ENCODE results near the gene PGM1. TPM values are rescaled to one million over a fixed set of nuclear protein-coding genes. Genes with fewer than 3 reads are reported as not detected.

PGM1 gene
- total and polyA plus RNA-seq, 2 experiments from 2014 or later = 118 to 128 TPM

DNA sequence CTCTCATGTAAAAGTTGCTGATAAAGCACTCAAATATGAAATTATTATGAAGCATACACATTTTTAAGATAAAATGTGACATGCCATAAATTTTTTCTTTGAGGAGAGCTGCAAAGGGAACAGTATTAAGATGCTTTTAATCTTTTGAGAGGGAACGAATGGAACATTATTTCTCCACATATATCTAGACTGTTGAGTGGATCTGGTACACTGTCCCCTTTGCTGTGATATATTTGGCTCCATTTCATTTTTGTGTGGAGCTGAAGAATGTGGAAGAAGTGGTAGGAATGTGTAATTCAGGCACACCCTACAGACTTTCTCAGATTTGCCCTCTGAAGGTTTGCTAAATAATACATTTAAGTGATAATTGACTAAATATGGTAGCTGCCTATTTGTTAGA, 31.7 kb downstream of the PGM1 start:
- no peak overlapping the region for H3K27ac ChIP-seq
- TF ChIP-seq EZH2phosphoT487 (IDR thresholded peaks at IDR 0.05; ENCODE audit: insufficient read depth, low read depth) (no peak), EZH2 (IDR thresholded peaks at IDR 0.05; ENCODE audit: insufficient read depth, poor library complexity, severe bottlenecking) (no peak)
- H4K20me1 ChIP-seq (ENCODE audit: insufficient read depth) = no peaks in the 10 kb centered on the region
- peaks cover 31% of the 10 kb centered on the region; the same call in 1 of the 2 replicates for H3F3A ChIP-seq (ENCODE audit: insufficient read depth)
- no peak overlapping the region for H3K4me3 ChIP-seq
- H3K36me3 ChIP-seq (ENCODE audit: low read depth) = no peaks in the 10 kb centered on the region
- H3K4me1 ChIP-seq (ENCODE audit: insufficient read depth) = peaks cover 33% of the 10 kb centered on the region
- peak; percentile 48 for DNase-seq
- no peaks in the 10 kb centered on the region for H3K9me2 ChIP-seq (ENCODE audit: insufficient read depth)
- H3K9me3 ChIP-seq (ENCODE audit: low read depth) = no peaks in the 10 kb centered on the region
- H3K27me3 ChIP-seq (replicated peaks; ENCODE audit: insufficient read depth) = no peaks in the 10 kb centered on the region
- no peak overlapping the region for H3K9ac ChIP-seq
- 8 to 13% methylated on average over 1 of the region's 1 CpG for WGBS, 2 experiments (ENCODE audit: low coverage in 1 of 2, low lambda C conversion rate in 2 of 2, missing lambda C conversion rate in 2 of 2)
- H3K4me2 ChIP-seq (ENCODE audit: unreplicated experiment) = peak overlapping the region; percentile 59
- H2AFZ ChIP-seq = no peak overlapping the region
- in situ Hi-C loops (cut with MboI) = loop anchor here (10.0 to 25.0 kb wide), 2 partner anchors 510 to 612 kb away; no protein-coding TSS in a partner anchor
- peaks cover 54% of the 10 kb centered on the region for H3K79me2 ChIP-seq (ENCODE audit: insufficient read depth)

DNA sequence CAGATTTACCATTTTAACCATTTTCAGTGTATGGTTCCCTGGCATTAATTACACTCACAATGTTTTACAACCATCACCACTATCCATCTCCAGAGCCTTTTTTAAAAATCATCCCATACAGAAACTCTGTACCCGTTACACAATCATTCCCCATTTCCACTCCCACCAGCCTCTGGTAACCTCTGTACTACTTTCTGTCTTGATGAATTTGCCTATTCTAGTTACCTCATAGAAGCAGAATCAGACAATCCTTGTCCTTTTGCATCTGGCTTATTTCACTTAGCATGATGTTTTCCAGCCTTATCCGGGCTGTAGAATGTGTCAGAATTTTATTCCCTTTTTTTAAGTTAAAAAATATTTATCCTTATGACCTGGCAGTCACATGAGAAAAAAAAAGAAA, 33.0 kb downstream of the PGM1 start:
- no peak for DNase-seq
- no peaks in the 10 kb centered on the region for H4K20me1 ChIP-seq (ENCODE audit: insufficient read depth)
- H3K79me2 ChIP-seq (ENCODE audit: insufficient read depth) = peaks cover 54% of the 10 kb centered on the region
- no peaks in the 10 kb centered on the region for H3K9me2 ChIP-seq (ENCODE audit: insufficient read depth)
- H3K4me2 ChIP-seq (ENCODE audit: unreplicated experiment) = no peak overlapping the region
- no peak overlapping the region for H3K4me3 ChIP-seq
- H3F3A ChIP-seq (ENCODE audit: insufficient read depth) = peaks cover 35% of the 10 kb centered on the region; the same call in 1 of the 2 replicates
- H3K4me1 ChIP-seq (ENCODE audit: insufficient read depth) = peaks cover 46% of the 10 kb centered on the region
- TF ChIP-seq EZH2 (IDR thresholded peaks at IDR 0.05; ENCODE audit: insufficient read depth, poor library complexity, severe bottlenecking) = no peak
- TF ChIP-seq EZH2phosphoT487 (IDR thresholded peaks at IDR 0.05; ENCODE audit: insufficient read depth, low read depth) = no peak
- 65 to 70% methylated on average over 2 of the region's 2 CpGs for WGBS, 2 experiments (ENCODE audit: low coverage in 1 of 2, low lambda C conversion rate in 2 of 2, missing lambda C conversion rate in 2 of 2)
- no peaks in the 10 kb centered on the region for H3K36me3 ChIP-seq (ENCODE audit: low read depth)
- H3K9me3 ChIP-seq (ENCODE audit: low read depth) = no peaks in the 10 kb centered on the region
- H3K9ac ChIP-seq = no peak overlapping the region
- no peaks in the 10 kb centered on the region for H3K27me3 ChIP-seq (replicated peaks; ENCODE audit: insufficient read depth)
- in situ Hi-C loops (cut with MboI) = loop anchor here (10.0 kb wide), 1 partner anchor 509 kb away; no protein-coding TSS in a partner anchor
- no peak overlapping the region for H3K27ac ChIP-seq
- no peak overlapping the region for H2AFZ ChIP-seq

DNA sequence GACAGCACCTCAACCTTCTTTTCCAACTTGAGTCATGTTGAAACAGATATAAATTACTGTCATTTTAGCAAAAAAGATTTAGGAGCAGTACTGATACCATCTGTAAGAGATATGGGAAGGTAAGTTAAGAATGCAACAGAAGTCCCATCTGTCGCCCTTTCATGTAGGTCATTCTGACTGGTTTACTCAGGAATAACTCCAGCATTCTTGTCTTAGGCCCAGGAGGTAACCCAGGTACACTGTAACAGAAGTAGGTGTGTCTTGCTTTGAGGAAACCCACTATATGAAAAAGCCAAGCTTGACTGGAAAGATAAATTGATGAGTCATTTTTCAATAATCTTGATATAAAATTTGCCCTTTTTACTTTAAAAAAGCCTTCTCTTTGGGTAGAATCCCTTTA, 35.4 kb downstream of the PGM1 start:
- H4K20me1 ChIP-seq (ENCODE audit: insufficient read depth) = no peaks in the 10 kb centered on the region
- H3K4me3 ChIP-seq = no peak overlapping the region
- TF ChIP-seq EZH2 (IDR thresholded peaks at IDR 0.05; ENCODE audit: insufficient read depth, poor library complexity, severe bottlenecking) (no peak), EZH2phosphoT487 (IDR thresholded peaks at IDR 0.05; ENCODE audit: insufficient read depth, low read depth) (no peak)
- in situ Hi-C loops (cut with MboI) = loop anchor here (10.0 kb wide), 1 partner anchor 506 kb away; no protein-coding TSS in a partner anchor
- H3K9me3 ChIP-seq (ENCODE audit: low read depth) = no peaks in the 10 kb centered on the region
- no peaks in the 10 kb centered on the region for H3K9me2 ChIP-seq (ENCODE audit: insufficient read depth)
- H3K27me3 ChIP-seq (replicated peaks; ENCODE audit: insufficient read depth) = no peaks in the 10 kb centered on the region
- 98 to 100% methylated on average over 1 of the region's 1 CpG for WGBS, 2 experiments (ENCODE audit: low coverage in 1 of 2, low lambda C conversion rate in 2 of 2, missing lambda C conversion rate in 2 of 2)
- 0 out of 2 replicates have a peak, but pooled peaks cover 20% of the 10 kb centered on the region for H3F3A ChIP-seq (ENCODE audit: insufficient read depth)
- no peak overlapping the region for H2AFZ ChIP-seq
- DNase-seq = no peak
- no peak overlapping the region for H3K27ac ChIP-seq
- peaks cover 45% of the 10 kb centered on the region for H3K4me1 ChIP-seq (ENCODE audit: insufficient read depth)
- peak overlapping the region; percentile 5 for H3K4me2 ChIP-seq (ENCODE audit: unreplicated experiment)
- H3K79me2 ChIP-seq (ENCODE audit: insufficient read depth) = peaks cover 45% of the 10 kb centered on the region
- no peak overlapping the region for H3K9ac ChIP-seq
- no peaks in the 10 kb centered on the region; the same call in 1 of the 2 replicates for H3K36me3 ChIP-seq (ENCODE audit: low read depth)

DNA sequence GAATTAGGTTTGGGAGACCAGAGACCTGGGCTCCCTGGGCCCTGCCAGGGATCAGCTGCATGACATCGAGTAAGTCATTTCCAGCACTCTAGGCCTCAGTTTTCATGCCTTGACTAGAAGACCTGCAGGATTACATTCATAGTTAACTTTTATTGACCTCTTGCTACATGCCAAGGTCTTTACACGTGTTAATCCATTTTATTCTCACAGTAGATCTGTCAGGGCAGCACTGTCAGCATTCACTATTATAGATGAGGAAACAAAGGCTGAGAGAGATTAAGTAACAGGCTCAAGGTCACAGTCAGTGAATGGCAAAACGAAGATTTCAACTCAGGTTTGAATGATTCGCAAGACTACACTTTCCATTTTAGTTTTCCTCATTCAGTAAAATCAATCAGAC, 37.0 kb downstream of the PGM1 start:
- H3K9me2 ChIP-seq (ENCODE audit: insufficient read depth) = no peaks in the 10 kb centered on the region
- H3K9me3 ChIP-seq (ENCODE audit: low read depth) = no peaks in the 10 kb centered on the region
- H4K20me1 ChIP-seq (ENCODE audit: insufficient read depth) = no peaks in the 10 kb centered on the region
- H3F3A ChIP-seq (ENCODE audit: insufficient read depth) = peaks cover 15% of the 10 kb centered on the region; the same call in 1 of the 2 replicates
- TF ChIP-seq EZH2 (IDR thresholded peaks at IDR 0.05; ENCODE audit: insufficient read depth, poor library complexity, severe bottlenecking) (no peak), EZH2phosphoT487 (IDR thresholded peaks at IDR 0.05; ENCODE audit: insufficient read depth, low read depth) (no peak)
- DNase-seq = no peak
- no peak overlapping the region for H3K4me2 ChIP-seq (ENCODE audit: unreplicated experiment)
- peaks cover 7% of the 10 kb centered on the region; the same call in 1 of the 2 replicates for H3K36me3 ChIP-seq (ENCODE audit: low read depth)
- WGBS, 2 experiments (ENCODE audit: low coverage in 1 of 2, low lambda C conversion rate in 2 of 2, missing lambda C conversion rate in 2 of 2) = 85 to 86% methylated on average over 4 of the region's 4 CpGs
- peak overlapping the region; percentile 37 for H3K27ac ChIP-seq
- no peaks in the 10 kb centered on the region for H3K27me3 ChIP-seq (replicated peaks; ENCODE audit: insufficient read depth)
- H3K4me1 ChIP-seq (ENCODE audit: insufficient read depth) = peaks cover 39% of the 10 kb centered on the region
- no peak overlapping the region for H3K4me3 ChIP-seq
- in situ Hi-C loops (cut with MboI) = no loop called here
- no peak overlapping the region for H2AFZ ChIP-seq
- H3K9ac ChIP-seq = no peak overlapping the region
- peaks cover 34% of the 10 kb centered on the region for H3K79me2 ChIP-seq (ENCODE audit: insufficient read depth)
